Measurements from ENCODE around the gene CMKLR1.

- TF ChIP-seq LARP7 (IDR thresholded peaks at IDR 0.05) (no peak), SMAD1 (IDR thresholded peaks at IDR 0.05; ENCODE audit: low read depth, partially characterized antibody) (no peak), CTCF (IDR thresholded peaks at IDR 0.05 in 2 of 3, conservative IDR thresholded peaks at IDR 0.05 in 1 of 3; ENCODE audit: control insufficient read depth in 2 of 3, extremely low read depth in 1 of 3, insufficient read depth in 1 of 3, low read depth in 3 of 3, low read length in 3 of 3) (no peak), BMI1 (IDR thresholded peaks at IDR 0.05; ENCODE audit: borderline replicate concordance) (no peak), PBX3 (IDR thresholded peaks at IDR 0.05; ENCODE audit: insufficient replicate concordance, low read depth, low read length) (no peak), RELA (IDR thresholded peaks at IDR 0.05; ENCODE audit: borderline replicate concordance, partially characterized antibody) (no peak), ZNF217 (IDR thresholded peaks at IDR 0.05) (no peak), EGR1 (IDR thresholded peaks at IDR 0.05; ENCODE audit: borderline replicate concordance in 1 of 2, low read depth in 2 of 2, low read length in 2 of 2) (no peak), ATF3 (IDR thresholded peaks at IDR 0.05; ENCODE audit: borderline replicate concordance, extremely low read depth, low read depth, low read length) (no peak)
Measured at GRCh38 chr12:108257004-108257403, 82.1 kb downstream of the CMKLR1 start.
